SK-N-MC (cell line): ENCODE data around the gene SATB2.

ENCODE experiments used
- FOXP2 ChIP-seq: optimal IDR thresholded peaks from 2 replicates; pipeline ENCODE3; 2011; ENCODE audit warnings: mild to moderate bottlenecking, moderate library complexity; ENCODE audit not compliant: insufficient read depth; ENCODE audit errors: extremely low read length, control extremely low read depth
- POLR2AphosphoS5 ChIP-seq: IDR thresholded peaks from 2 replicates; pipeline ENCODE4 v1.6.1; 2012; ENCODE audit warnings: mild to moderate bottlenecking, low read depth, low read length, borderline replicate concordance

DNA sequence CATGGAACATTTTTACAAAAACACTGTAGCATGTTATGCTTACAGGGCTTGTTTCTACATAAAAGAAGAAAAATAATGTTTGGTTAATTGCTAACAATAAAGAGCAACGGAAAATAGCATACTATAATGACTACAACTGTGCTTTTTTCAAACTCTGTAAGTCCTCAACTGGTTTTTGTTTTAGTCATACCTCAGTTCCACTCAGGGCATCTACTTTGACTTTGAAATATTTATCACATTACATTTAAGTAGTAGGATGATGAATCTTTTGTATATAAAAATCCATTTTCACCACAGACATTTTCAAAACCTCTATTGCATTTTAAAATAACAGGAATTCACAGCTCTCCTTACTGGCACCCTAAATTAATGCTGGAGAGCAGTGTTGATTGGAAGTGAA lies 8.3 kb downstream of the SATB2 start:
- no peak for TF ChIP-seq POLR2AphosphoS5
- TF ChIP-seq FOXP2, result no peak
